Left lung (tissue), 10 donors: ENCODE results near the gene CLRN1. TPM values are rescaled to one million over a fixed set of nuclear protein-coding genes. Genes with fewer than 3 reads are reported as not detected.
A peak's percentile ranks its signal among the peaks of the same experiment; 100 is the strongest.

Source experiments
- ATAC-seq: fragments of 200-7000 bp; cut with Tn5 transposase; one replicate; pipeline ENCODE4 v1.9.1; 2020; ENCODE audit warnings: moderate library complexity
- DNase-seq, 4 donors: peaks; one replicate each; pipeline ENCODE4 v3.0.0-alpha.2; 2013 to 2020
- H3K27ac ChIP-seq, 2 donors: fragments of 200-600 bp; sonication (generic) in 1 of 2; one replicate each; pipeline versions ENCODE4 v1.5.0 to v1.8.0; 2020 to 2021
- H3K27me3 ChIP-seq, 2 donors: fragments of 200-600 bp; sonication (generic) in 1 of 2; one replicate each; pipeline versions ENCODE4 v1.5.0 to v1.8.0; 2020 to 2021
- H3K36me3 ChIP-seq, 2 donors: fragments of 200-600 bp; sonication (generic) in 1 of 2; one replicate each; pipeline versions ENCODE4 v1.5.0 to v1.8.0; 2020 to 2021
- H3K4me1 ChIP-seq, 2 donors: fragments of 200-600 bp; one replicate each; pipeline ENCODE4 v1.8.0; 2021
- H3K4me3 ChIP-seq, 2 donors: fragments of 200-600 bp; sonication (generic) in 1 of 2; one replicate each; pipeline versions ENCODE4 v1.5.0 to v1.8.0; 2020 to 2021; ENCODE audit warnings: mild to moderate bottlenecking in 1 of 2
- H3K9me3 ChIP-seq, 2 donors: fragments of 200-600 bp; sonication (generic) in 1 of 2; one replicate each; pipeline versions ENCODE4 v1.5.0 to v1.8.0; 2020 to 2021
- intact Hi-C, 2 donors: fragments of 100-400 bp; cut with DNase I; formaldehyde crosslinking; loops; one replicate each; pipeline versions ENCODE4 v1.11.2 to v1.14.2; 2022
- polyA plus RNA-seq, 6 donors: library from polyadenylated mRNA; unstranded; fragments of 120-200 nt; gene quantifications; one replicate each; pipeline ENCODE4 v1.2.1, GENCODE V29; 2013; ENCODE audit not compliant: insufficient read length in 6 of 6
- total RNA-seq, 2 donors: library from RNA; stranded (reverse); fragmentation: NEBNext Ultra II Directional; extraction: Animal tissue kit (Norgen Biotek cat#: 25700); gene quantifications; one replicate each; pipeline ENCODE4 v1.2.1, GENCODE V29; 2021
- TF ChIP-seq, protein P1 (sequence below), 2 donors: fragments of 200-600 bp; sonication (generic) in 1 of 2; IDR thresholded peaks; one replicate each; pipeline versions ENCODE4 v1.5.0 to v1.8.0; 2021; ENCODE audit warnings: antibody characterized with exemption in 2 of 2
- donor health status: DM: no; HTN: yes; CAD: no.
- donor health status: DM: no; HTN: no; CAD: no.

The CLRN1 gene
- total and polyA plus RNA-seq, 8 donors: 0.15 TPM; not detected in 7

DNA sequence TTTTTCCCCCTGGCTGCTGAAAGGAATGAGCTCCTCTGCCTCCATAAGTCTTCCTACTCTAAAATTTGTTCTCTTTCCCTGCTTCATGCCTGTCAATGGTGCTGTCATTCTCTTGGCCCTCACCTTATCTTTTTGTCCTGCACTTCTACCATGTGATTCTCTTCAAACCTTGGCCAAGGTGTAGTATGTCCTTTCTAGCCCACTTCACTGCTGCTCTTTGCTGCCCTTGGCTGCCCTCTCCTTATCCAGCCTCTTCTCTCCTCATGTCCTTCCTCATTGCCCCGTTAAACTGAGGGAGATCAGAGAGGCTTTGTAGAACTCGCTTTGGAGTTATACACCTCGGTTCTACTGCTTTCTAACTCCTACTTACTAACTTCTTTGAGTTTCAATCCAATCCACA lies 87.0 kb downstream of the CLRN1 start:
- ATAC-seq (no peak), DNase-seq (no peak)
- intact Hi-C loops: no loop called here
- H3K27me3 ChIP-seq: no peaks in the 10 kb centered on the region
- no peaks in the 10 kb centered on the region for H3K36me3 ChIP-seq
- TF ChIP-seq, protein P1, sequence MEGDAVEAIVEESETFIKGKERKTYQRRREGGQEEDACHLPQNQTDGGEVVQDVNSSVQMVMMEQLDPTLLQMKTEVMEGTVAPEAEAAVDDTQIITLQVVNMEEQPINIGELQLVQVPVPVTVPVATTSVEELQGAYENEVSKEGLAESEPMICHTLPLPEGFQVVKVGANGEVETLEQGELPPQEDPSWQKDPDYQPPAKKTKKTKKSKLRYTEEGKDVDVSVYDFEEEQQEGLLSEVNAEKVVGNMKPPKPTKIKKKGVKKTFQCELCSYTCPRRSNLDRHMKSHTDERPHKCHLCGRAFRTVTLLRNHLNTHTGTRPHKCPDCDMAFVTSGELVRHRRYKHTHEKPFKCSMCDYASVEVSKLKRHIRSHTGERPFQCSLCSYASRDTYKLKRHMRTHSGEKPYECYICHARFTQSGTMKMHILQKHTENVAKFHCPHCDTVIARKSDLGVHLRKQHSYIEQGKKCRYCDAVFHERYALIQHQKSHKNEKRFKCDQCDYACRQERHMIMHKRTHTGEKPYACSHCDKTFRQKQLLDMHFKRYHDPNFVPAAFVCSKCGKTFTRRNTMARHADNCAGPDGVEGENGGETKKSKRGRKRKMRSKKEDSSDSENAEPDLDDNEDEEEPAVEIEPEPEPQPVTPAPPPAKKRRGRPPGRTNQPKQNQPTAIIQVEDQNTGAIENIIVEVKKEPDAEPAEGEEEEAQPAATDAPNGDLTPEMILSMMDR (IDR thresholded peaks at IDR 0.05): no peak
- no peak overlapping the region for H3K4me3 ChIP-seq
- no peaks in the 10 kb centered on the region for H3K9me3 ChIP-seq
- H3K4me1 ChIP-seq: peaks cover 0 to 14% of the 10 kb centered on the region in 2 donors
- H3K27ac ChIP-seq: no peak overlapping the region

DNA sequence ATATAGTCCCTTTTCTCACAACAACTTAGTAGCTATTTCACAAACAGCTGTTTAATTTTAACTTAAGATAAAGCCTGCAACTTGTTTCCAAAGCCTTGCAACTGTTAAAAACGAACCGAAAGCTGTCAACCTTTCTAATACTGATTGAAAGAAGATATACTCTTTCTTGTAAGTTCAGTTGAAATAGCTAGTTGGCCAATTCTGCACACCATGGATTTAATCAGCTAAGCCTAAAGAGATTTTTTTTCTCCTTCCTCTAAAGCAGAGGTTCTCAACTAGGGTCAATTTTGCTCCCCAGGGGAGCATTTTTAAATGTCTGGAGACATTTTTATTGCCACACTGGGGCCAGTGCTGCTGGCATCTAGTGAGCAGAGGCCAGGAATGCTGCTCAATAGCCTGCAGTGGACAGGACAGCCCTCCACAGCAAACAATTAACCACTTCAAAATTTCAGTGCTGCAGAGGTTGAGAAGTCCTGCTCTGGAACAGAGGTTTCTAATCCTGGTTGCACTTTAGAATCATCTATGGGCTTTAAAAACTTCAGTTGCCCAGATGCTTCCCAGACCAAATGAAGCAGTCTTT lies 93.4 kb downstream of the CLRN1 start:
- H3K9me3 ChIP-seq: no peaks in the 10 kb centered on the region
- DNase-seq (no peak), ATAC-seq (peak; percentile 92)
- intact Hi-C loops: no loop called here
- H3K4me3 ChIP-seq: no peak overlapping the region
- no peaks in the 10 kb centered on the region for H3K27me3 ChIP-seq
- no peaks in the 10 kb centered on the region for H3K36me3 ChIP-seq
- peaks cover 0 to 18% of the 10 kb centered on the region in 2 donors for H3K4me1 ChIP-seq
- no peak overlapping the region for H3K27ac ChIP-seq
- TF ChIP-seq, protein P1 (IDR thresholded peaks at IDR 0.05): no peak

DNA sequence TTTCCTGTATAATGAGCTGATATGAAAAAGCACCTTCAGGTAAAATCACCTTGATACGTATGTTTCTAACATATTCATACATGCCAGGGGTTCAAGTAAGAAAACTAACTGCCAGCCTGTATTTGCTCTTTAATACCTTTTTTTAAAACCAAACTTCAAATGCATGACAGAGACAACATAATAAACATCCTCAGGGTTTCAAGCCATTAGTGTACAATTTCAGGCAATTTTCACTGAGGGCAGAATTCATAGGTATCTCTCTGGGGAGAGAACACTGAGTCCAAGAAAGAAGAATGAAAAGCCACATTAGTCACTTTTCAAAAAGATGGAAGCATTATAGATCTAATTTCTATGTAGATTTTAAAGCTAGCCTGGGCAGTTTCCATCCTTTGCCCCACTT lies 94.2 kb downstream of the CLRN1 start:
- ATAC-seq: no peak

DNA sequence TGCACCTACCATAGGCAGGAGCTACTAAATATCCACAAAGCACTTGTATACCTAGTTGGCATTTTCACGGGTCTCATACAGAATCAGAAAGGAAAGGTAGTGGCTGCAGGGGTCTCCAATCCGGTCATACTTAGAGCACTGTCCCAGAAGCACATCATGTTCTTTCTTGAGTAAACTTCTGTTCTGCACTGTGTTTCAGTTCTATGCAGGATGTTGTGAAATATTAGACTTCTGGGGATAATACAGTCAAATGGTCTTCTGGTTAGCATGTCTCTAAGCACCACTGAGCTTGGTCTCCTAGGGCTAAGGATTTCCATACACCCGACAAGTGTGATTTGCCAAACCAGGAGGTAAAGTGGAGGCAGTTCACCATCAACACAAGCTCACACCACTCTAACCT lies 95.2 kb downstream of the CLRN1 start:
- ATAC-seq: no peak
- Histone ChIP-seq H3K27ac (peak overlapping the region in 1 of 2 donors; percentile 59), H3K4me3 (no peak overlapping the region), H3K9me3 (no peaks in the 10 kb centered on the region), H3K4me1 (peaks cover 0 to 18% of the 10 kb centered on the region in 2 donors), H3K36me3 (no peaks in the 10 kb centered on the region), H3K27me3 (no peaks in the 10 kb centered on the region)
- intact Hi-C loops: no loop called here
- TF ChIP-seq, protein P1 (IDR thresholded peaks at IDR 0.05): no peak
- DNase-seq: no peak

More for the DNA sequence above, 94.2 kb downstream of the CLRN1 start:
- H3K36me3 ChIP-seq: no peaks in the 10 kb centered on the region
- H3K9me3 ChIP-seq: no peaks in the 10 kb centered on the region
- H3K27me3 ChIP-seq: no peaks in the 10 kb centered on the region
- H3K4me1 ChIP-seq: peaks cover 0 to 18% of the 10 kb centered on the region in 2 donors
- TF ChIP-seq, protein P1 (IDR thresholded peaks at IDR 0.05): no peak
- intact Hi-C loops: no loop called here
- H3K4me3 ChIP-seq: no peak overlapping the region
- H3K27ac ChIP-seq: no peak overlapping the region
- no peak for DNase-seq

DNA sequence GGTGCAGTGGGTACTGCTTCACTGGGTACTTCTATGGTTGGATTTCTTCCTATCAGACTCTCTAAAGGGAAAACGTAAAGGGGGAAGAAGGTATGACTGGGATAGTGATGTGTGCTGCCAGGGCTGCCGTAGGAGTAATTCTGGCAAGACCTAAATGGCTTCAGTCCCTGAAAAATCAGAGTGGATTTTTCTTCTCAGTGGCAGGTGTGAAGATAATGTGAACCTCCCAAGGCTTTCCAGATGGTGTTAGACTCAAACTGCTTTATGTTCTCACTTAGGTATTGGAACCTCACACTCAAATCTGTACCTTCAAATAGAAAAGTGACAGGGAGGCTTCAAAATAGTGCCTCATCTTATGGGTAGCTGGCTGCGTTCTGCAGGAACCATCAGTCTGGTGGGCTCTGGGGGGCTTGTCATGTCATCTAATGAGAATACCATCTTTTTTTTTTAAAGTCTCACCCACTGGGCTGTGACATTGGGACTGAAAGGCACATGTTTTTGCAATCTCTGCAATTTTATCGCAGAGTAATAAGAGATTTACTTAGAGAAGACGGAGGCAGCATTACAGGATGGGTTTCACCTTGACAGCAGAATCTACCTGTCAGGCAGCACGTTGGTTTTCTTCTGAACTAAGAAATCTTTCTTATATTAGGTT lies 95.8 kb downstream of the CLRN1 start:
- peak overlapping the region in 1 of 2 donors; percentile 59 for H3K27ac ChIP-seq
- no peak for DNase-seq
- no peak overlapping the region for H3K4me3 ChIP-seq
- TF ChIP-seq, protein P1 (IDR thresholded peaks at IDR 0.05): no peak
- ATAC-seq: no peak
- intact Hi-C loops: no loop called here
- peaks cover 0 to 18% of the 10 kb centered on the region in 2 donors for H3K4me1 ChIP-seq
- no peaks in the 10 kb centered on the region for H3K27me3 ChIP-seq
- no peaks in the 10 kb centered on the region for H3K36me3 ChIP-seq
- no peaks in the 10 kb centered on the region for H3K9me3 ChIP-seq

Other genes with a start within 250 kb of the CLRN1 start
- 10 to 100 TPM; 20.2 to 21.7 TPM for gene SIAH2, start 209.6 kb downstream of the CLRN1 start, total RNA-seq
- 10 to 100 TPM; 19.1 to 22.9 (median 21.8) TPM for gene SIAH2, start 209.6 kb downstream of the CLRN1 start, polyA plus RNA-seq
- gene MINDY4B, start 67.3 kb downstream of the CLRN1 start, total RNA-seq: not detected
- gene MINDY4B, start 67.3 kb downstream of the CLRN1 start, polyA plus RNA-seq: not detected
- 1 to 10 TPM in 1 of 2 donors, under 1 TPM in 1; 0.82 to 1.0 TPM for gene MED12L, start 112.9 kb upstream of the CLRN1 start, total RNA-seq
- under 1 TPM; 0.66 to 0.84 (median 0.76) TPM for gene MED12L, start 112.9 kb upstream of the CLRN1 start, polyA plus RNA-seq
- 1 to 10 TPM in 1 of 2 donors, under 1 TPM in 1; 0.96 to 2.9 TPM for gene GPR171, start 230.5 kb upstream of the CLRN1 start, total RNA-seq
- 1 to 10 TPM in 2 of 6 donors, under 1 TPM in 4; 0.29 to 1.3 (median 0.68) TPM for gene GPR171, start 230.5 kb upstream of the CLRN1 start, polyA plus RNA-seq